Retinal pigment epithelial cell (primary cell): ENCODE data around the gene NKIRAS1.
"Not testable (repeated sequence)": the region's sequence is repeated elsewhere in the genome, so short reads cannot be mapped to it uniquely, and the experiment has no call there.

Experiments used
- DNase-seq: peaks from one replicate; pipeline ENCODE4 v3.0.0-alpha.2; 2010; ENCODE audit warnings: low read depth
- H3K4me3 ChIP-seq: 2 replicates; pipeline ENCODE4 v1.5.1; 2011; ENCODE audit warnings: mild to moderate bottlenecking, low read length, control low read depth, moderate library complexity
- TF ChIP-seq, protein P1 (sequence below): conservative IDR thresholded peaks from 2 replicates; pipeline ENCODE4 v1.5.1; 2011; ENCODE audit warnings: low read depth, low read length, control low read depth, inconsistent platforms

Gene NKIRAS1

DNA sequence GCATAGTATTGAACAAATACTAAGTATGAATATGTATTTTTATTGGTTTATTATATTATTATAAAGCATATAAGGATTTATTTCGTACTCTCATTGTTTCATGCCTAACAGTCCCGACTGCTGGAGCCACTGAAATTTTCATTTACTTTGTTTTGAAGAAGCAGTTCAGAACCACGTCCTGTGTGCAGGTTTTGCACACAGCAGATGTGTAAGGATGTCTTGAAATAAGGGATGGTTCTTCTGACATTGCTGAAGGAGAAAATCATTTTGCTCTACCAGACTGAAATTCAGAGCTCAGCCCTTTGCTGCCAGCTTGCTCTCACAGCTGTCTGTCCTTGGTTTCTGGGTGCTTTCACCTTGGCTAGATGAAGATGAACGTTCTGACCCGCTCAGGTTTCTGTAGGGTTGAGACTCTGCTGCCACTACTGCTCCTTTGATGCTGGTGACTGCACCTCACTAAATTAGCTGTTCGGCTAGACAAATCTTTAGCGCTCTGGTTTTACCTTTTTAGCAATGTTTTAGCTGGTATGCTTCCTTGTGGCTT, 56.9 kb downstream of the NKIRAS1 start:
- DNase-seq: no peak
- no peak overlapping the region for H3K4me3 ChIP-seq
- TF ChIP-seq, protein P1, sequence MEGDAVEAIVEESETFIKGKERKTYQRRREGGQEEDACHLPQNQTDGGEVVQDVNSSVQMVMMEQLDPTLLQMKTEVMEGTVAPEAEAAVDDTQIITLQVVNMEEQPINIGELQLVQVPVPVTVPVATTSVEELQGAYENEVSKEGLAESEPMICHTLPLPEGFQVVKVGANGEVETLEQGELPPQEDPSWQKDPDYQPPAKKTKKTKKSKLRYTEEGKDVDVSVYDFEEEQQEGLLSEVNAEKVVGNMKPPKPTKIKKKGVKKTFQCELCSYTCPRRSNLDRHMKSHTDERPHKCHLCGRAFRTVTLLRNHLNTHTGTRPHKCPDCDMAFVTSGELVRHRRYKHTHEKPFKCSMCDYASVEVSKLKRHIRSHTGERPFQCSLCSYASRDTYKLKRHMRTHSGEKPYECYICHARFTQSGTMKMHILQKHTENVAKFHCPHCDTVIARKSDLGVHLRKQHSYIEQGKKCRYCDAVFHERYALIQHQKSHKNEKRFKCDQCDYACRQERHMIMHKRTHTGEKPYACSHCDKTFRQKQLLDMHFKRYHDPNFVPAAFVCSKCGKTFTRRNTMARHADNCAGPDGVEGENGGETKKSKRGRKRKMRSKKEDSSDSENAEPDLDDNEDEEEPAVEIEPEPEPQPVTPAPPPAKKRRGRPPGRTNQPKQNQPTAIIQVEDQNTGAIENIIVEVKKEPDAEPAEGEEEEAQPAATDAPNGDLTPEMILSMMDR: no peak

DNA sequence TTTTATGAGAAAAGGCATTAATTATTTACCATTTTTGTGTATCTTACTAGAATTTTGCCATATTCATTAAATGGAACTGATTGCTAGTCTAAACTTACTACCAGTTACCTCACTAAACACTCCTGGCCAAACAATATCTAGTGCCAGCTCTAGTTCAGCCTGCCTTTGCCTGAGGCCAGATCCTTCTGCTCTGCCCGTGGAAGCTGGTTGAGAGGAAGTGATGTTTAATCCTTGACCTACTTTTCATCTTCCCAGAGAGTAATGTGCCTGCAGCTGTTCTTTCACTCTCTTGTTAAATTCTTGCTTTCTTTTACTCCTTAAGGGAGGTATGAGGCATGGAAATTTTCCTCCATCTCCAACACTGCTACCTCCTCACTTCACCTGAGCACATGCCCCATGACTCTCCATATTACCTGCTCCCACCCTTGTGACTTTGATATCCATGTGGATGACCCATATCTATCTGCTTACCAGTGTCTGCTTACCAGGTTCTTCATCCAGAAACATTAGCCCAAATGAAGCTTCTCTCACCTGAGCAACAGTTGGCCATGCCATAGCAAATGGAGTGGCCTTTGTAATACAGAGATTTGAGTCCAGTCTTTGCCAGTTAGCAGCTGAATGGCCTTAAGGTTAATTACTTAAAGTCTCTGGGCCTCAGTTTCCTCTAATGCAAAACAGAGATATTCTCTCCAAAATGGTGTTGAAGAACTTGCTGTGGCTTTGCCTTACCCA, 57.6 kb downstream of the NKIRAS1 start:
- TF ChIP-seq, protein P1: no peak
- no peak overlapping the region for H3K4me3 ChIP-seq
- DNase-seq: no peak

DNA sequence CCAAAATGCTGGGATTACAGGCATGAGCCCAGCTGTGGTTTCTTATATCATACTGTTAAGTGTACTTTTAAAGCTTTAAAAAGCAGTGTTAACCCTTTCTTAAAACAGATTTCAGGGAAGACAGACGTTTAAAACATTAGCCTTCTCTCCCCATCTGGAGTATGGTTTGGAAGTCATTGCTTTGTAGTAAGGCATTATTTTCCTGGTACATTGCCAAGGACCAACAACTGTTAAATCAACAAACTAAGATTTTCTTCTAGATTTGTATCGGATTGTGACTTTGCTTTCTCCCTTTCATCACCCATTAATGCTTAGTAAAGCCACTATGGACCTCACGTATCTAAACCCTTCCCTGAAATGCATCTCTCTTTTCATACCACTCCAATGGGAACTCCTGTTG, 60.5 kb downstream of the NKIRAS1 start:
- H3K4me3 ChIP-seq: no peak overlapping the region
- DNase-seq: no peak
- TF ChIP-seq, protein P1: no peak

DNA sequence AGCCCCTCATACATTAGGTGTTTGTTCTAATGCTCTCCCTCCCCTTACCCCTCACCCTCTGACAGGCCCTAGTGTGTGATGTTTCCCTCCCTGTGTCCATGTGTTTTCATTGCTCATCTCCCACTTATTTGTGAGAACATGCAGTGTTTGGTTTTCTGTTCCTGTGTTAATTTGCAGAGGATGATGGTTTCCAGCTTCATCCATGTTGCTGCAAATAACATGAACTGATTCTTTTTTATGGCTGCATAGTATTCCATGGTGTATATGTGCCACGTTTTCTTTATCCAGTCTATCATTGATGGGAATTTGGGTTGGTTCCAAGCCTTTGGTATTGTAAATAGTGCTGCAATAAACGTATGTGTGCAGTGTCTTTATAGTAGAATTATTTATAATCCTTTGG, 67.3 kb downstream of the NKIRAS1 start:
- not testable (repeated sequence) for DNase-seq, H3K4me3 ChIP-seq

DNA sequence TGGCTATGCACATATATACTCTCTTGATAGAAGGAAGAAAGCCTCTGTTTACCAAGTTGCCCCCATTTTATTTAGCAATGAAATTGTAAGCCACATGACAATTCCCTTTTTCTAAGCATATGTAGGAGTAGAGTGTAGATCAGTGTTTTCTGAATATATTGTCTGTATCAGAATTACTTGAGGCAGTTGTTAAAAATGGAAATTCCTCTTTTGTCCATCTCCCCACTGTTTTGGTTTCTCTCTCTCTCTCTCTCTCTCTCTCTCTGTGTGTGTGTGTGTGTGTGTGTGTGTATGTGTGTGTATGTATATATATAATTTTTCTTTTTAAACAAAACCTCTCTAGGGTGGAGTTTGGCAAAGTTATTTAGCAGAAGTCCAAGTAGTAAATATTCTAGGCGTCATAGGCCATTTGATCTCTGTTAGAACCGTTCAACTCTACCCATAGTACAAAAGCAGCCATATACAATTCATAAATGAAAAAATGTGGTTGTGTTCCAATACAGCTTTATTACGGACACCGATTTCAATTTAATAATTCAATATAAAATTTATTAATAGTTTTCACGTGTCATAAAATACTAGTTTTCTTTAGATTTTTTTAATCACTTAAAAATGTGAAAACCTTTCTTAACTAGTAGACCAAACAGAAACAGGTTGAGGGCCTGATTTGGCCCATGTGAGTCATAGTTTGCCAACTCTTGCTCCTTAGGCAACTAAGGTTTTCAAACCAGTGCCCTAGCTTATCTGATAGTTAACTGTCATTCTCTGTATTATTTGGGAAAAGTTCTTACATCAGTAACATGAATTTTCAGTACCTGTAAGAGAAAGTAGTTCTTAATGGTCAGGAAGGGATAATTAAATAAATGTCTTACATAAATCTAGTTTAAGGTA, 71.2 kb downstream of the NKIRAS1 start:
- H3K4me3 ChIP-seq: no peak overlapping the region
- TF ChIP-seq, protein P1: no peak
- DNase-seq: no peak

DNA sequence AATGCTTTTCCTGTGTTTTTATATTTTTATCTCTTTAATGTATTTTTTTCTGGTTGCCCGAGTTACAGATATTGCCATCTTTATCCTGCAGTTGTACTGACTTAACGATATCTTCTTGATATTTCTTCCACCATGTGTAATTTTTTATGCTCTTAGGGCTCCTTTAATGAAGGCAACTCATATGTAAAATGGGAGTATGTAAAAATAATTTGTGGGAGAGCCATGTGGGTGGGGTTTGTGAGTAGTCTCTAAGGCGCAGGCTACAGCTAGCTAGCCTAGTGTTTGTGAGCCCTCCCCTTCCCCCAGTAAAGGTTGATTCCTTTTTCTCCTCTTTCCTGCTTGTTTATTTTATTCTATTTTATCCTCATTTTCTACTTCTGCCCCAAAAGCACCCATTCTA, 72.9 kb downstream of the NKIRAS1 start:
- no peak overlapping the region for H3K4me3 ChIP-seq
- DNase-seq: no peak
- TF ChIP-seq, protein P1: no peak
